ENCODE measurements around the gene FUT3.

GRCh38 chr19:5804516-5805461 is 46.5 kb downstream of the FUT3 start, which contains the start of gene NRTN:
- TF ChIP-seq CTCF (conservative IDR thresholded peaks at IDR 0.05; ENCODE audit: low read depth, low read length) = no peak
- no peak for TF ChIP-seq CEBPB (IDR thresholded peaks at IDR 0.05; ENCODE audit: low read depth, low read length)
- TF ChIP-seq RAD21 (IDR thresholded peaks at IDR 0.05; ENCODE audit: low read length) = no peak
- no peak for TF ChIP-seq RFX5 (IDR thresholded peaks at IDR 0.05; ENCODE audit: low read depth, low read length)
- no peak for TF ChIP-seq FOS (IDR thresholded peaks at IDR 0.05; ENCODE audit: low read depth, low read length)
- TF ChIP-seq NFE2L2 (IDR thresholded peaks at IDR 0.05; ENCODE audit: low read depth, low read length) = no peak
- TF ChIP-seq MXI1 (IDR thresholded peaks at IDR 0.05; ENCODE audit: borderline replicate concordance, low read depth, low read length) = no peak
- TF ChIP-seq POLR2A (IDR thresholded peaks at IDR 0.05; ENCODE audit: low read depth, low read length) = no peak
- TF ChIP-seq ELK1 (IDR thresholded peaks at IDR 0.05; ENCODE audit: borderline replicate concordance, low read depth, low read length) = no peak
- TF ChIP-seq MAFK (IDR thresholded peaks at IDR 0.05; ENCODE audit: low read depth, low read length) = no peak
- TF ChIP-seq USF2 (IDR thresholded peaks at IDR 0.05; ENCODE audit: low read depth, low read length) = no peak
- no peak for TF ChIP-seq CHD1 (IDR thresholded peaks at IDR 0.05; ENCODE audit: low read depth, low read length)
